Astrocyte (in vitro differentiated cells and primary cell): ENCODE measurements around the gene GOLGA8B. TPM values are rescaled to one million over a fixed set of nuclear protein-coding genes. Genes with fewer than 3 reads are reported as not detected.
"Not testable (repeated sequence)": the region's sequence is repeated elsewhere in the genome, so short reads cannot be mapped to it uniquely, and the experiment has no call there.

Experiments used
- DNase-seq: peaks from one replicate; pipeline ENCODE4 v3.0.0-alpha.2; 2010; ENCODE audit warnings: low read depth
- FAIRE-seq: peaks from 2 replicates; lab custom pipeline; 2011; peaks lifted over from hg19 to GRCh38; lab: Jason Lieb, UNC
- H2AFZ ChIP-seq: 2 replicates; pipeline ENCODE4 v1.6.0; 2012; ENCODE audit warnings: low read depth, low read length, inconsistent platforms
- H3K27ac ChIP-seq: 2 replicates; pipeline ENCODE4 v1.5.1; 2011; ENCODE audit warnings: low read depth, low read length, inconsistent platforms
- H3K27me3 ChIP-seq: 2 replicates; pipeline ENCODE4 v1.6.0; 2011; ENCODE audit warnings: low read length, inconsistent platforms; ENCODE audit not compliant: insufficient read depth
- H3K36me3 ChIP-seq: 2 replicates; pipeline ENCODE4 v1.5.1; 2011; ENCODE audit warnings: low read length, inconsistent platforms; ENCODE audit not compliant: insufficient read depth
- H3K4me1 ChIP-seq: 2 replicates; pipeline ENCODE4 v1.5.1; 2011; ENCODE audit warnings: low read length, inconsistent platforms; ENCODE audit not compliant: insufficient read depth
- H3K4me2 ChIP-seq: 2 replicates; pipeline ENCODE4 v1.6.0; 2012; ENCODE audit warnings: low read length, inconsistent platforms
- H3K4me3 ChIP-seq: 2 replicates; pipeline ENCODE4 v1.5.1; 2011; ENCODE audit warnings: low read depth, mild to moderate bottlenecking, low read length, inconsistent platforms; ENCODE audit not compliant: insufficient read depth
- H3K79me2 ChIP-seq: 2 replicates; pipeline ENCODE4 v1.6.0; 2012; ENCODE audit warnings: mild to moderate bottlenecking, low read length, inconsistent platforms; ENCODE audit not compliant: insufficient read depth
- H3K9ac ChIP-seq: 2 replicates; pipeline ENCODE4 v1.6.0; 2012; ENCODE audit warnings: mild to moderate bottlenecking, low read length, inconsistent platforms
- H3K9me3 ChIP-seq: 2 replicates; pipeline ENCODE4 v1.5.1; 2012; ENCODE audit warnings: low read depth, mild to moderate bottlenecking, low read length, inconsistent platforms; ENCODE audit not compliant: insufficient read depth
- H4K20me1 ChIP-seq: 2 replicates; pipeline ENCODE4 v1.6.0; 2012; ENCODE audit warnings: low read length, inconsistent platforms; ENCODE audit not compliant: insufficient read depth
- H3K27ac Mint-ChIP-seq: one replicate; pipeline ENCODE4 v1.8.0; 2021; ENCODE audit warnings: mild to moderate bottlenecking, mixed read lengths; ENCODE audit not compliant: unreplicated experiment
- H3K27me3 Mint-ChIP-seq: one replicate; pipeline ENCODE4 v1.8.0; 2021; ENCODE audit warnings: low read depth, mixed read lengths; ENCODE audit not compliant: unreplicated experiment
- H3K36me3 Mint-ChIP-seq: one replicate; pipeline ENCODE4 v1.8.0; 2021; ENCODE audit warnings: low read depth, mixed read lengths; ENCODE audit not compliant: unreplicated experiment
- H3K4me1 Mint-ChIP-seq: one replicate; pipeline ENCODE4 v1.8.0; 2021; ENCODE audit warnings: low read depth, mixed read lengths; ENCODE audit not compliant: unreplicated experiment
- H3K4me3 Mint-ChIP-seq: one replicate; pipeline ENCODE4 v1.8.0; 2021; ENCODE audit warnings: mild to moderate bottlenecking, moderate library complexity, mixed read lengths; ENCODE audit not compliant: unreplicated experiment
- H3K9me3 Mint-ChIP-seq: one replicate; pipeline ENCODE4 v1.8.0; 2021; ENCODE audit warnings: mild to moderate bottlenecking, mixed read lengths; ENCODE audit not compliant: unreplicated experiment
- total RNA-seq: library from RNA; stranded (reverse); gene quantifications from 2 replicates; pipeline ENCODE4 v1.2.1, GENCODE V29; 2021

The GOLGA8B gene
- total RNA-seq, 1 donor from 2014 or later, result 55.8 TPM

- not testable (repeated sequence) for H3K9me3 Mint-ChIP-seq, H3K4me2 ChIP-seq, H3K27ac Mint-ChIP-seq, H3K27ac ChIP-seq, H3K4me3 ChIP-seq, H4K20me1 ChIP-seq, H3K4me1 ChIP-seq, H3K36me3 ChIP-seq, H3K4me3 Mint-ChIP-seq, H3K4me1 Mint-ChIP-seq, DNase-seq, H3K79me2 ChIP-seq, H3K27me3 Mint-ChIP-seq, FAIRE-seq, H3K36me3 Mint-ChIP-seq, H3K27me3 ChIP-seq, H3K9ac ChIP-seq, H3K9me3 ChIP-seq, H2AFZ ChIP-seq
These were observed 22.6 kb downstream of the GOLGA8B start for GRCh38 chr15:34560814-34561213.

DNA sequence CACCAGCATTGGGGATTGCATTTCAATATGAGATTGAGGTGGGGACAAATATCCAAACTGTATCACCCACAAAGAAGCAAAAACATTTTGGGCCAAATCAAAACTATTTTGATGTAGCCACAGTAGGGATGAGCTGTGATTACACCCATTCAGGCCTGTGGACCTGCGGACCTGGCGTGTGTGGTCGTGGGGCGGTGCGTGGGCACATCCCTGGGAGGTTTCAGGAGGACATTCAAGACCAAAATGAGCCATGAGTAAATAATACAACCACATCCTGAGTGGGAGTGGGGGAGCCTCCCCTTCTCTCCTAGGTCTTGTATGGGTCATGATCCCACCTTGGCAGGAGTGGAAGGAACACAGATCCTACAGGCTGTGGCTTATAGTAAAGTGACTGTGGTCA lies 23.7 kb downstream of the GOLGA8B start:
- H3K79me2 ChIP-seq, H3K4me3 Mint-ChIP-seq, H4K20me1 ChIP-seq, H3K36me3 Mint-ChIP-seq, H3K4me1 ChIP-seq, FAIRE-seq, H3K27me3 Mint-ChIP-seq, H2AFZ ChIP-seq, H3K4me2 ChIP-seq, DNase-seq, H3K9me3 Mint-ChIP-seq, H3K4me1 Mint-ChIP-seq, H3K9me3 ChIP-seq, H3K27ac ChIP-seq, H3K36me3 ChIP-seq, H3K27ac Mint-ChIP-seq, H3K27me3 ChIP-seq, H3K9ac ChIP-seq, H3K4me3 ChIP-seq: not testable (repeated sequence)

GRCh38 chr15:34555162-34555561 lies 28.3 kb downstream of the GOLGA8B start:
- not testable (repeated sequence) for H3K9me3 ChIP-seq, H3K79me2 ChIP-seq, H3K4me1 Mint-ChIP-seq, H3K4me3 ChIP-seq, DNase-seq, H3K27me3 ChIP-seq, H3K4me2 ChIP-seq, H3K27me3 Mint-ChIP-seq, H3K4me1 ChIP-seq, H3K9ac ChIP-seq, H3K27ac ChIP-seq, H2AFZ ChIP-seq, H3K9me3 Mint-ChIP-seq, H3K27ac Mint-ChIP-seq, H3K4me3 Mint-ChIP-seq, H4K20me1 ChIP-seq, FAIRE-seq, H3K36me3 ChIP-seq, H3K36me3 Mint-ChIP-seq

DNA sequence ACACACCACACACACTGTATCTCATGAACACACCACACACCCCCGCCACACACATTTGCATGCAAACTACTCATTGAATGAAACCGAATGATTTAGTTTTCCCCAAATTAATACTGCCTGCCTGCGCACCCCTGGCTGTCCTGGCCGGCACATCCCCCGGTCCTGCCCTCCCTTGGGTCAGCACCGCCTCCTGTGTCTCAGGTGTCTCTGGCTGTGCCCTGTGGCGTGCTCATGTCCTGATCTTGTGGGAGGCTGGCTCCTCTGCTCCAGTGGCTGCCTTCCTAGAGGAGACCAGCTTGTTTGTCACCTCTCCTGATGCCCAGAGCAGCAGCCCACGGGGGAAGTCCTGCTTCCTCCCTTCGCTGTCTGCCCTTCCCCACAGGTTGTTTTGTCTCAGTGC lies 28.7 kb downstream of the GOLGA8B start:
- H3K9ac ChIP-seq, H3K4me2 ChIP-seq, H3K9me3 Mint-ChIP-seq, H3K9me3 ChIP-seq, DNase-seq, H3K36me3 Mint-ChIP-seq, H3K27me3 Mint-ChIP-seq, H3K36me3 ChIP-seq, H3K27ac ChIP-seq, H3K4me1 ChIP-seq, H3K27me3 ChIP-seq, H3K4me3 ChIP-seq, FAIRE-seq, H3K27ac Mint-ChIP-seq, H3K79me2 ChIP-seq, H3K4me1 Mint-ChIP-seq, H2AFZ ChIP-seq, H3K4me3 Mint-ChIP-seq, H4K20me1 ChIP-seq: not testable (repeated sequence)

- H3K9me3 ChIP-seq, DNase-seq, H3K4me3 ChIP-seq, H3K79me2 ChIP-seq, H3K27ac ChIP-seq, H3K27ac Mint-ChIP-seq, H3K36me3 Mint-ChIP-seq, H4K20me1 ChIP-seq, H3K9ac ChIP-seq, H3K36me3 ChIP-seq, H3K4me1 ChIP-seq, H3K9me3 Mint-ChIP-seq, H3K27me3 ChIP-seq, H3K4me1 Mint-ChIP-seq, FAIRE-seq, H3K4me2 ChIP-seq, H3K4me3 Mint-ChIP-seq, H3K27me3 Mint-ChIP-seq, H2AFZ ChIP-seq: not testable (repeated sequence)
These were observed 29.3 kb downstream of the GOLGA8B start for GRCh38 chr15:34554126-34554525.

- not testable (repeated sequence) for FAIRE-seq, H3K27me3 ChIP-seq, H3K4me1 Mint-ChIP-seq, H3K27ac Mint-ChIP-seq, H3K79me2 ChIP-seq, DNase-seq, H3K9me3 Mint-ChIP-seq, H3K4me1 ChIP-seq, H3K9me3 ChIP-seq, H3K4me2 ChIP-seq, H3K27ac ChIP-seq, H3K4me3 ChIP-seq, H3K36me3 Mint-ChIP-seq, H3K27me3 Mint-ChIP-seq, H3K36me3 ChIP-seq, H3K9ac ChIP-seq, H4K20me1 ChIP-seq, H2AFZ ChIP-seq, H3K4me3 Mint-ChIP-seq
These were observed 33.3 kb downstream of the GOLGA8B start for GRCh38 chr15:34550129-34550528.
